ENCODE measurements around the gene RDH13.

GRCh38 chr19:55046975-55047622, 15.8 kb downstream of the RDH13 start:
- TF ChIP-seq CTCF (IDR thresholded peaks at IDR 0.05), result no peak
- no peak for TF ChIP-seq EZH2 (IDR thresholded peaks at IDR 0.05)

Measured in neural progenitor cell (in vitro differentiated cells).